Gastrocnemius medialis (tissue), 4 donors: Measurements from ENCODE around the gene RUNDC1.

ENCODE experiments used
- POLR2A ChIP-seq, 2 donors: fragments of 450-650 bp; IDR thresholded peaks; one replicate each; pipeline ENCODE4 v1.6.1; 2017; ENCODE audit warnings: antibody characterized with exemption in 2 of 2, mild to moderate bottlenecking in 2 of 2, moderate library complexity in 2 of 2
- TF ChIP-seq, protein P1 (sequence below), 5 experiments: fragments of 450-650 bp in 3 of 5; fragments of 200-600 bp in 2 of 5; sonication (generic) in 2 of 5; IDR thresholded peaks in 4 of 5; conservative IDR thresholded peaks in 1 of 5; 1 replicate in 4 of 5; 2 replicates in 1 of 5; pipeline ENCODE4 v1.5.1; 2016 to 2019; ENCODE audit warnings: antibody characterized with exemption in 5 of 5, mild to moderate bottlenecking in 3 of 5, moderate library complexity in 3 of 5

DNA sequence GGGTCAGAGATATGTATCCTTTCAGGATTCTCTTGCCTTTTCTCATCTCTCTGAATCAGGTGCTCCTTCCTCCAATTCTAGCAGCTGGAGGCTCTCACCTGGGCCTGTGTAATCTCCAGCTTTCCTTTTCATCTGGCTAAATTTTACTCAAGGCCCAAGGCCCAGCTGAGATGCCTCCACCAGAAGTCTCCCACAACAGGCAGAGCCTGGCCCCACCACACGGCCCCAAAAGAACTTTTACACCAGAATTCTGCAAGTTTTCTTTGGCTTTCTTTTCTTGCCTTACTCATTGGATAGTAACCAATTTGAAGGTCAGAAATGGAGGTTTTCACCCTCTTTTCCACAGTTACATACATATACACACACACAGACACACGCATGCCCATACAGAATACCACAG lies 59.3 kb downstream of the RUNDC1 start:
- TF ChIP-seq, protein P1, sequence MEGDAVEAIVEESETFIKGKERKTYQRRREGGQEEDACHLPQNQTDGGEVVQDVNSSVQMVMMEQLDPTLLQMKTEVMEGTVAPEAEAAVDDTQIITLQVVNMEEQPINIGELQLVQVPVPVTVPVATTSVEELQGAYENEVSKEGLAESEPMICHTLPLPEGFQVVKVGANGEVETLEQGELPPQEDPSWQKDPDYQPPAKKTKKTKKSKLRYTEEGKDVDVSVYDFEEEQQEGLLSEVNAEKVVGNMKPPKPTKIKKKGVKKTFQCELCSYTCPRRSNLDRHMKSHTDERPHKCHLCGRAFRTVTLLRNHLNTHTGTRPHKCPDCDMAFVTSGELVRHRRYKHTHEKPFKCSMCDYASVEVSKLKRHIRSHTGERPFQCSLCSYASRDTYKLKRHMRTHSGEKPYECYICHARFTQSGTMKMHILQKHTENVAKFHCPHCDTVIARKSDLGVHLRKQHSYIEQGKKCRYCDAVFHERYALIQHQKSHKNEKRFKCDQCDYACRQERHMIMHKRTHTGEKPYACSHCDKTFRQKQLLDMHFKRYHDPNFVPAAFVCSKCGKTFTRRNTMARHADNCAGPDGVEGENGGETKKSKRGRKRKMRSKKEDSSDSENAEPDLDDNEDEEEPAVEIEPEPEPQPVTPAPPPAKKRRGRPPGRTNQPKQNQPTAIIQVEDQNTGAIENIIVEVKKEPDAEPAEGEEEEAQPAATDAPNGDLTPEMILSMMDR (IDR thresholded peaks at IDR 0.05 in 4 of 5, conservative IDR thresholded peaks at IDR 0.05 in 1 of 5): no peak
- TF ChIP-seq POLR2A (IDR thresholded peaks at IDR 0.05): no peak
